Measurements from ENCODE around the gene DCBLD1.

The DCBLD1 gene

GRCh38 chr6:117531346-117531745 is 48.9 kb downstream of the DCBLD1 start:
- DNase-seq (ENCODE audit: low read depth), result no peak

DNA sequence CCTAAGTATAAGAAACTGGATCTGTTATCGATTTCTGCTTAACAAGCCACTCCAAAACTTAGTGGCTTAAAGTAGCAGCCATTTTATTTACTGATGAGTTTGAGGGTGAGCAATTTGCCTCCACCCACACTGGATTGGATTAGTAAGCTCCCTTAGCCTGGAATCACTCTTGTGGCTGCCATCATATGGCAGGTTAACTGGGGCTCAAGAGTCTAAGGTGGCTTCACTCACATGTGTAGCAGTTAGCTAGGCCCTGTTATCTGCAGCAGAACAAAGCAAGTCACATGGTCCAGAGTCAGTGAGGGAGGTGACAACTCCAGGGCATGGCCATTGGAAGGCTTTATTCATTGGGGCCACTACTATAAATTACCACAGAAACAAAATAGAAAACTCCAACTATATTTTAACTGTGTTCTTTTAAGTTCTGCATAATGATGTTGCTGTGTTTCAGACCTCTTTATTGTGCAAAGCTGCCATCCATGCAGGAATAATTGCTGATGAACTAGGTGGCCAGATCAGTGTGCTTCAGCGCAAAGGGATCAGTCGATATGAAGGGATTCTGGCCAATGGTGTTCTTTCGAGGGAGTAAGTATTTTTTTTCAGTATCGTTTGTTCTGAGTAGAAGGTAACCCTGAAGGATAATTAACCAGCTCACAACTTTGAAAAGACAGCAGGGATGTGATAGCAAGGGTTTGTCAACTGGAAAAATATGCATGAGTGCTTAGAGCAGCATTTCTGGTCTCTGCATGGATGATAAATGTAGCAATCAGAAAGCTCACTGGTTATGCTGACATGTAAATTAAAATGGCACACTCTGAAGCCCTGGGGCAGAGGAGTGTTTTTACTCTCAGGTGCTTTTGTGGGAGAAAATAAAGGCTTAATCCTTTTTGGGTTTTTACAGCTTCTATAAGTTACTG is 49.6 kb downstream of the DCBLD1 start:
- DNase-seq (ENCODE audit: low read depth), result no peak

GRCh38 chr6:117533775-117534174 is 51.3 kb downstream of the DCBLD1 start:
- DNase-seq (ENCODE audit: low read depth), result no peak

- DNase-seq (ENCODE audit: low read depth), result no peak
Observed at GRCh38 chr6:117534974-117535373, 52.5 kb downstream of the DCBLD1 start.

GRCh38 chr6:117536317-117536716 is 53.8 kb downstream of the DCBLD1 start:
- DNase-seq (ENCODE audit: low read depth), result no peak

DNA sequence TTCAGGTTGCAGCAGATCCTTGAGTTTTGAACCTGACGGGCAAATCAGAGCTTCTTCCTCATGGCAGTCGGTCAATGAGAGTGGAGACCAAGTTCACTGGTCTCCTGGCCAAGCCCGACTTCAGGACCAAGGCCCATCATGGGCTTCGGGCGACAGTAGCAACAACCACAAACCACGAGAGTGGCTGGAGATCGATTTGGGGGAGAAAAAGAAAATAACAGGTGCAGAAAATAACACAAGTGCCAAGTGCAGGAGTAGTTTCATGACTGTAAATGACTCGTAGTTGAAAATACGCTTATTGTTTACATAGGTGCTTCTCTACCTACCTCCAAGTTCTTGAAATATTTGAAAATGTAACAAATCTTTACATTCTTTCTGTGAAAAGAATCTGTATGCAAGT is 56.1 kb downstream of the DCBLD1 start:
- no peak for DNase-seq (ENCODE audit: low read depth)

DNA sequence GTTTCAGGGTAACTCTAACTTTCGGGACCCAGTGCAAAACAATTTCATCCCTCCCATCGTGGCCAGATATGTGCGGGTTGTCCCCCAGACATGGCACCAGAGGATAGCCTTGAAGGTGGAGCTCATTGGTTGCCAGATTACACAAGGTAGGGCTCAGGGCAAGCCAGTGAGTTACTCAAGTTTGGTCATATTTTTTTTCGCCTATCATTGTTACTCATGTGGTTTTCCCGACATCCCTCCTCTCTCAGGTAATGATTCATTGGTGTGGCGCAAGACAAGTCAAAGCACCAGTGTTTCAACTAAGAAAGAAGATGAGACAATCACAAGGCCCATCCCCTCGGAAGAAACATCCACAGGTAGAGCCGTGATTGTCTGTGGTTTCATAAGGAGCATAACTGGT is 58.2 kb downstream of the DCBLD1 start:
- no peak for DNase-seq (ENCODE audit: low read depth)

GRCh38 chr6:117542493-117542892 is 60.0 kb downstream of the DCBLD1 start:
- DNase-seq (ENCODE audit: low read depth), result no peak

DNA sequence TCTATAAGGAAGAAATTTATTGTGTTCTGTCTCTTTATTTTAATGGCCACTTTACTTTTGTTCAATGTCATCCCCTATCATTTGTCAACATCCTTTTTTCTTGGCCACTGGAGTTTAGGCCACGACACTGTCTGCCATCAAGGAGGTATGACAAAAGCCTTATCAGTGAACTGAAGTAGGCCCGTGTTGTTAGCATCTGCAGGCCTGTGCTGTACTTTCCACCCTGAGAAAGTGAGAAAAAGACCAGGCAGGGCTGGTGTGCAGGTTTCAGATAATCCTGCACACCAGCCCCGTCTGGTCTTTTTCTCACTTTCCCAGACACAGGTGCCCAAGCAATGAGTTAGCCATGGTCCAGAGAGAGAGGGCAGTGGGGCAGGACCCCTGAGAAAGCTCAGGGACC is 62.2 kb downstream of the DCBLD1 start:
- DNase-seq (ENCODE audit: low read depth), result no peak

GRCh38 chr6:117545161-117545595 is 62.7 kb downstream of the DCBLD1 start:
- no peak for DNase-seq (ENCODE audit: low read depth)

GRCh38 chr6:117546674-117547073 is 64.2 kb downstream of the DCBLD1 start:
- DNase-seq (ENCODE audit: low read depth), result no peak

DNA sequence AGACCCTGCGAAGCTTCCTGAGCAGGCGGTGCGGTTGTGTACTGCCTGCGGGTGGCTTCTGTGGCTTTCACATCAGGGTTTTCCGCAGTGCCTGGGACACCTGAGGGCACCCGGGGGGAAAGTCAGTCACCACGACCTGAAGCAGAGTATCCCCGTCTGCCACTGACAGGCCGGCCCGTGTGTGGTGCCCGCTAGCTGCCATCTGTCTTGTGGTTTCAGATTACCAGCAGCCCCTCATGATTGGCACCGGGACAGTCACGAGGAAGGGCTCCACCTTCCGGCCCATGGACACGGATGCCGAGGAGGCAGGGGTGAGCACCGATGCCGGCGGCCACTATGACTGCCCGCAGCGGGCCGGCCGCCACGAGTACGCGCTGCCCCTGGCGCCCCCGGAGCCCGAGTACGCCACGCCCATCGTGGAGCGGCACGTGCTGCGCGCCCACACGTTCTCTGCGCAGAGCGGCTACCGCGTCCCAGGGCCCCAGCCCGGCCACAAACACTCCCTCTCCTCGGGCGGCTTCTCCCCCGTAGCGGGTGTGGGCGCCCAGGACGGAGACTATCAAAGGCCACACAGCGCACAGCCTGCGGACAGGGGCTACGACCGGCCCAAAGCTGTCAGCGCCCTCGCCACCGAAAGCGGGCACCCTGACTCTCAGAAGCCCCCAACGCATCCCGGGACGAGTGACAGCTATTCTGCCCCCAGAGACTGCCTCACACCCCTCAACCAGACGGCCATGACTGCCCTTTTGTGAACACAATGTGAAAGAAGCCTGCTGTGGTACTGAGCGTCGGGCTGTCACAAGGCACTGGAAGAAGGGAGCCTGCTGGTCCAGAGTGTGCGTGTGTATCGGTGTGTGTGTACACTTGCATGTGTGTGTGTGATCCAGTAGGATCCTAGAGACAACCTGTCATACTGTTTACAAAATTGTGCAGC is 65.5 kb downstream of the DCBLD1 start:
- DNase-seq (ENCODE audit: low read depth), result peak; percentile 12

- DNase-seq (ENCODE audit: low read depth), result peak; percentile 18
Observed at GRCh38 chr6:117548797-117549301, 66.4 kb downstream of the DCBLD1 start.

- no peak for DNase-seq (ENCODE audit: low read depth)
Observed at GRCh38 chr6:117549611-117550010, 67.1 kb downstream of the DCBLD1 start.

- no peak for DNase-seq (ENCODE audit: low read depth)
Observed at GRCh38 chr6:117550078-117550600, 67.7 kb downstream of the DCBLD1 start.

- DNase-seq (ENCODE audit: low read depth), result no peak
Observed at GRCh38 chr6:117550618-117551242, 68.3 kb downstream of the DCBLD1 start.

DNA sequence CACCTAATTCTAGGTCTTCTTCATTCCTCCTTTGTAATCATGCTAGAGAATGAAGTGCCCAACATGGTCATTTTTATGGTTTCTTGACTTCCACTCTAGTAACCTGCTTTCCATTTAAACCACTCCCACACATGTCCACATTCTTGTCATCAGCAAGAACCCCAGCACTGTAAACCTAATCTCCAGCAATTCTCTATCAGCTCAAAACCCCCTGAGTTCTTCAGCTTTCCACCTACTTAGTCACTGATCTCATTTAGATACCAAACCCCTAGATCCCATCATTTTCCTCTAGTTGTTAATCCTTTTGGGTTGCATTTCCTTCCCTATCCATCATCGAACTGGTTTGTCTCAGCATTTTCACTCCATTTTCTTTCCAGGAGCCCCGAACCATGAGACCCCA is 70.1 kb downstream of the DCBLD1 start:
- no peak for DNase-seq (ENCODE audit: low read depth)

GRCh38 chr6:117553142-117553541 is 70.7 kb downstream of the DCBLD1 start:
- DNase-seq (ENCODE audit: low read depth), result no peak

- DNase-seq (ENCODE audit: low read depth), result no peak
Observed at GRCh38 chr6:117555262-117555849, 72.9 kb downstream of the DCBLD1 start.

DNA sequence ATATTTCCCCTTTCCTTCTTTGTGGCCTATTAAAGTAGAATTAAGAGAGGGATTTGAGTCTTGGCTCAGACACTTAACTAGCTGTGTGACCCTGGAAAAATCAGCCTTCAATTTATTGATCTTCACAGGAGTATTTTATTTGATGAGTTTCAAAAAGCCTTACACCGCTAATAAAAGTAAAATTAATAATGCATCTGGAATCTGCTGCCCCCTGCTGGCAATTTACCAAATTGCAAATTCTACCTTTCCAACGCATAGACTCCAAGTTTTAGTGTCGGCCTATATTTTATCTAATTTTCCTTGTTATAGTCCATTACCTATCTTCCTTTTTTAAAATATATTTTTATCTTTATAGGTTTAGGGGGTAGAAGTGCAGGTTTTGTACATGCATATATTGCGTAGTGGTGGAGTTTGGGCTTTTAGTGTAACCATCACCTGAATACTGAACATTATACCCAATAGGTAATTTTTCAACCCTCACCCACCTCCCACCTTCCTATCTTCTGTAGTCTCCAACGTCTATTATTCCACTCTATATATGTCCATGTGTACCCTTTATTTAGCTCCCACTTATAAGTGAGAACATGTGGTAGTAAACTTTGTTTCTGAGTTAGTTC is 73.5 kb downstream of the DCBLD1 start:
- DNase-seq (ENCODE audit: low read depth), result peak; percentile 30

DNA sequence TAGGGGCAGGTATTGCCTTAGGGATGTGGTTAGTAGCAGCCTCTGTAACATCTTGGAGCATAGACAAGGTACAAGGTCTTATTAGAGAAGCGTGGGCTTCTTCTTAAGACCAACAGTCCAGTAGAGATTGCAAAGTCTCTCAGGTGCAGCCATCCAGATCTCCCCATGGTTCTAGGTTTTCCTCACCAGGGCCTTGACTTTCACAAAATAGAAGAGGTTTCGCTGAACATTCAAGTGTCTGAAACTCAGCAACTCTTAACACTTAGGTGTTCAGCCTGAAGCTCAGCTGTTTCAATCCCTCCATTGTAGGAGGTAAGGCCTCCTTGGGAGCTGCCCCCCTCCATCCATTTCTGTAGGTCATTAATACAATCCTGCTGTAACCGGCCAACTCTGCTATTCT is 75.5 kb downstream of the DCBLD1 start:
- no peak for DNase-seq (ENCODE audit: low read depth)
